Muscle of back (tissue), 11 donors: Measurements from ENCODE around the gene KRTAP5-3. TPM values are rescaled to one million over a fixed set of nuclear protein-coding genes. Genes with fewer than 3 reads are reported as not detected.

Experiments
- DNase-seq, 3 donors: peaks; one replicate each; pipeline versions ENCODE4 v3.0.0 to v3.0.0-alpha.2; 2013
- polyA plus RNA-seq, 10 donors: library from polyadenylated mRNA; unstranded; fragments of 120-200 nt; gene quantifications; one replicate each; pipeline ENCODE4 v1.2.1, GENCODE V29; 2013; ENCODE audit not compliant: insufficient read length in 10 of 10

Gene KRTAP5-3
- polyA plus RNA-seq, 10 donors = not detected

DNA sequence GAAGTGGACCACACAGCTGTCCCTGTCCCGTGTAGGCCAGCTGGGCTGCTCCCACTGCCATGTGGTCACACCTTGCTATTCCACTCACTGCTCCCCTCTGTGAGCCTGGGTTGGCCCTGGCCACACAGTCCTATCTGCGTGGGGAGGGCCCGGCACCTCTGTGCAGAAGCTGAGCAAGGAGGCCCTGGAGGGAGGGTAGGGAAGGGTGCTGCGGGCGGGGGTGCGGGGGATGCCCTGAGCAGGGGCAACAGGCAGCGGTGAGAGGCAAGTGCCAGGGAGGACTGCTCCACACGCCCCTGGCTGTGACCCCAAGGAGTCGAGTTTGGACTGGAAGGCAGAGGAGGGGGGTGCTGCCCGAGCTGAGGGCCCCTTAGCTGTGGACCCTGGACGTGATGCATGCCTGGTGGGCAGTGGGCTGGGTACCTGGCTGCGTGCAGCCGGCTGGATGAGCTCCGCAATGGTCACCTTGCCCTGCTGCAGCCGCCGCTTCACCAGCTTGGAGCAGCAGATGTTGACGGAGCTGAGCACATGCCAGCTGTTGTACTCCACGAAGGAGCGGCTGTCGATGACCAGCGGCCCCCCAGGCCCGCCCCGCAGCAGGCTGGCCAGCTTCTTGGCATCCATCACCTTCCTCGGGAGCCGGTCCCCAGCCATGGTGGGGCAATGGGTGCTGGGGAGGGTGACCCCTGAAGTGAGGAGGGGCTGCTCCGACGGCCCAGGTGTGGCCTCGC, 42.9 kb downstream of the KRTAP5-3 start:
- no peak for DNase-seq

DNA sequence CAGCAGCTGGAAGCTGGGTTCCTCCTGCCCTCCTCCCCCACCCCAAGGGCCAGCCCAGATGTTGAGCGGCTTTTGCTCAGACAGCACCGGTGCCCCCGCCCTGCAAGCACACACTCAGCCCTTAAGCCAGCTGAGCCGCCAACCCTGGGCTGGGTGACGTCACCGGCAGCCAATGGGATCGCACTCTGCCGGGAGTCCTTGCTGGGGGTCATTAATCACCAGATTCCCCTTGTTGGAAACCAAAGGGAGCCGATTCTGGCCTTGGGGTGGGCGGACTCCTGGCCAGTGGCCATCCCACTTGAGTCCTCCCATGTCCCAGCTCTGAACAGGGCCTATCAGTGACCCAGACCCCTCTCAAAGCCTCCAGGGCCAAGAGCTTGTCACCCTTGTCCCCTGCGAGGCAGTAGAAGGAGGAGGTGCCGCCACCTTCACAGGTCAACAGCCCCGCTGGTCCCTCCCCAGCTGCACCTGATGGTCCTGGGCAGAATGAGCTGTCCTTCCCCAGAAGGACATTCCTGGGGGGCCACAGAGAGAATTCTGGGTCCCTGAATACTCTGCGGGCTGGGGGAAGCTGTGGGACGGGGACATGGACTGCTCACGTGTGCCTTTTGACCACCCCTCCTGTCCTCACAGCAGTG, 43.6 kb downstream of the KRTAP5-3 start:
- peak in 2 of 3 donors; percentile 66 for DNase-seq

DNA sequence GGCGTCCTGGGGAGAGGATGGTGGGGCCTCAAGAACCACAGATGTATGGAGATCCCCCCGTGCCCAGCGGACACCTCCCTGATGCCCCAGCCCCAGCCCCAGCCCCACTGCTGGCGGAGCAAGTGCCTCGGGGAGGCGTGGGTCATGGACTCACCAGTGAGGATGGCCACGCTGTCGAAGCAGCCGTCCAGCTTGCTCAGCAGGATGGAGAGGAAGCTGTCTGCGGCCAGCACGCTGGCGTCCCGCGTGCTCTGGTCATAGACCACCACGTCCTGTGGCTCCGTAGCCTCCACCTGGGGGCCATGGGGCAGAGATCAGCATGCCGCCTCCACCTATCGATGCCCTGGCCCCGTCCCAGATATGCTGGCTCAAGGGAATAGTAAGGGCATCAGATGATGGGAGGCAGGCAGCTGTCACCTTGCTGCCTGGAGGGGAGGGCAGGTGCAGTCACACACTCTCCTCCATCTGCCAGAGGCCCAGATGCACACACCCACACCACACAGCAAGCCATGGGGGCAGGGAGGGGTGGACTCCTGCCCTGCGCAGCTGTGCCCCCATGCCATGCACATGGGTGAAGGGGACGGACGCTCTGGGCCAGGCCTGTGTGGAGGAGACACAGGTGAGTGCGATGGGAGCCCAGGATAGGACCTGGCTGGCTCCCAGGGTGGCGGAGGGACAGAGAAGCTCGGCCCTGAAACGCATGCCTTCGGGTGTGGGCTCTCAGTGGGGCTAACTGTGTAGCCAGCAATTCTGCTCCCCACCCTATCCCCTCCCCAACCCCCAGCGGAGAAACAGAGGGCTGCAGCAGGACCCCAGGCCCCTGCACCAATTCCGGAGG, 44.3 kb downstream of the KRTAP5-3 start:
- DNase-seq = no peak

DNA sequence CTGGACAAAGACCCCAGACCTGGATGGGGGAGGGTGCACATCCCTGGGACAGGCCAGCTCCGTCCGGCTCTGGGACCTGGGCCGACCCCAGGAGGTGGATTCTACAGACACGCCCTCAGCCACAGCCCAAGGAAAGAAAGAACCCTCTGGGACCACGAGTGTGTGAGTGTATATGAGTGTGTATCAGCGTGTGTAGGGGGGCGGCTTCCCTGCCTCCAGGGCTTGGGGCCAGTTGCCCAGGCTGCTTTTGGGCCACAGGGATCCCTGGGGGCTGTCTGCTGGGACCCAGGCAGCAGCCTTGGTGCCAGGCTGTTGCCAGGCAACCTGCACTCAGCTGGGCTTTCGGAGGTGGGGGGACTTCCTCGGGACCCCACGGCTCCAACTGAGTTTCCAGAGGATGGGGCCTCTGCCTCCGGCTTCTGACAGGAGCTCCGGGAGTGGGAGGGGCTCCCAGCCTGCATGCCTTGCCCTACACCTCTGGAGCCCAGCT, 45.1 kb downstream of the KRTAP5-3 start:
- no peak for DNase-seq

DNA sequence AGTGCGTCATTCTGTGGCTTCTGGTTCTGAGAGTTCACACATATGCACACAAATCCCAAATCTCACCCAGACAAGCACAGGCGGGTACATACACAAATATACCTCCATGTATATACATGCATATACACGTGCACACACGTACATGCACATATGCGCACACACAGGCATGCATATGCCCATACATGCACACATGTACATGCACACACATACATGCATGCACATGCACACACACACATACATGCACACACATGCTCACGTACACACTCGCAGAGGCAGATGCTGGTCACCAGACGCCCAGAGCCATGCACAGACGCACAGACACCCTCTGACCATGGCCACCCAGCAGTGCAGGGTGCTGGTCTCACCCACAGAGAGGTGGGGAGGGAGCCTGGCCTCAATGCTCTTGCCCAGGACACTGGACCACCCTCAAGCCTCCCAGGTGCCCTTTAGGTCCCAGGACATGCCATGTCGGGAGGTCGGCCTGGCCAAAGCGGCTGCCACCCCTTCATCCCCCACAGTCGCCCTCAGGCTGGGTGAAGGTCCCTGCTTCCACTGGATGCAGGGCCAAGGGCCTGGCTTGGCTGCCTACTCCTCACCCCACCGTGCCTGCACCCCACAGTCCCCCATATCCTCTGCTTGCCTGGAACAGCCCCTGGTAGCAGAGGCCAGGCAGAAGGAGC, 45.7 kb downstream of the KRTAP5-3 start:
- DNase-seq = no peak

DNA sequence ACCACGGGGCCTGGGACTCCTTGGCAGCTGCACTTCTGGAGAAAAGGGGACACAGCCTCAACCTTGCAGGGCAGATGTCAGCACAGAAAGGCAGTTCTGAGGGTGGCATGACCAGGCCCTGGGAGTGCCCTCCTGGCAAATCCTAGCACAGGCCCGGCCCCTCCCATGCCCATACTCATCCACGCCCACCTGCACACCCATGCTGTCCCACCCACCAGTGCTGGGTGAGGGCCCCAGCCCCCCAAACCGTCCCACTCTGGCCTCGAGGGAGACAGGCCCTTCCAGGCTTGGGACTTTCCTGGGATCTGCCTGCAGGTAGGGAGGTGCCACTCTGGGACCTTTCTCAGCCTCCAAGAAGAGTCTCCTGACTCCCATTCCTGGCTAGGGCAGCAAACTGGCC, 46.3 kb downstream of the KRTAP5-3 start:
- DNase-seq = no peak

DNA sequence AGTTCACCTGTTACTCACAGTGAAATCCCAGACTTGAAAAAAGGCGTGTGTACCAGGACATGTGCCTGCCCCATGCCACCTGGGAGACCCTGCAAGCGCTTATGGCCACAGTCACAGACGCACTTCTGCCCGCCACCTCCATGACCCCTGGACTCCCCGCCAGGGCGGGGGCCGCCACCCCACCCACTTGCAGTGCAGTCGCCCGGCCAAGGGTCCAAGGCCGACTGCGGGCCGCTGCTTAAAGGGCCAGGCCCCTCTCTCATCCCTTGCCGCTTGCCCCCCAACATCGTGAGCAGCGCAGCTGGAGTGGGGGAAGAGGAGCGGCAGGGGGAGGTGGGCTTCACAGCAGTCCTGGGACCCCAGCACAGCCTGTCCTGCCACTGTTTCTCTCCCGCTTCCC, 47.0 kb downstream of the KRTAP5-3 start:
- no peak for DNase-seq

DNA sequence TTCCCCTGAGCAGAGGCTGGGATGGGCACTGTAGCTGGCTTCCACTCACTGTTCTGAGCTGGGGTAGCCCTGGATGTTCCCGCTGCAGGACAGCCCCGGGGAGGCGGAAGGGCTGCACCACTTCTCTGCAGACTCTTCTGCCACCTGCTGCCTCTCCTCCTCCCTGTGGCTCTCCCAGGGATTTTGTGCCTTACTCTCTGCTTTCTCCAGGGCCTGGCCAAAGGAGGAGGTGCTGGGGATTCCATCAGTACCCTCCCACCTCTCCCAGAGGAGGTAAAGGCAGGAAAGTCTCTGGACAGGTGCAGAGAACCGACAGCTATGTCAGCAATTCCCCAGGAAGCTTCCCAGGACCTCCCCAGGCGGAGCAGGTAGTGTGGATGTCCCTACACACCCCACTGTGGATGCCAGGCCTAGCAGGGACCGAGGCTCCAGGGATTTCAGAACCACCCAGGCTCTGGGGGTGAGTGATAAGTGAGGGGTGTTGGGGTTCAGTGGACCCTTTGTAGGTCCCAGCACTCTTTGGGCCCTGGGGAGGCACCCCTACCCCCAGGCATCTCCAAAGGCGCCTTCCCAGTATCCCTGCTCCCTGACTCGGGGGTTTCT, 47.5 kb downstream of the KRTAP5-3 start:
- DNase-seq = no peak

DNA sequence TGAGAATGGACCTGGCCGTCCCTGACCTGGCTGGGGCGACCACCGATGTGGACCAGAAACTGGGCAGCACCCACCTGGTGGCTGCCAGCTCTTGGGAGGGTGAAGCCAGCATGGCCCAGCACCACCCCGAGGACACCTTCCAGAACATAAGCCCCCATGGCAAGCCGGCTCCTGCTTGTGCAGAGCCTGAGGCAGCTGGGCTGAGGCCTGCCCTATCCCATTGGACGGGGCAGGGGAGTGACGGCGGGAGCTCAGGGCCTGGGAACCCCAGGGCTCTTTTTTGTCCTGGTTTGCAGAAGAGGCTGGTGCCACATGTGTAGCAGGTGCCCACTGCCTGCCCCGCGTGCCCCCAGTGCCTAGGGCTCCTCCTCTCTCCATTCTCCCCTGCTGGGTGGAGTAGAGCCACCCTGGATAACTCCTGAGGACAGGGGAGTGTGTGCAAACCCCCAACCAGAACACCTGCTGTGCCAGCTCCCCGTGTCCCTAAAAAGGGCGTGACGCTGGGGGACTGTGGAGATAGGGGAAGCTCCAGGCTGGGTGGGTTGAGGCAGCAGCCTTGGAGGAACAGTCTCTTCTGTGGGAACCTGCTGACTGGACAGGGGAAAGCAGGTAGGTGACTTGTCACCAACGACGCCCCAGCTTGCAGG, 48.1 kb downstream of the KRTAP5-3 start:
- no peak for DNase-seq

DNA sequence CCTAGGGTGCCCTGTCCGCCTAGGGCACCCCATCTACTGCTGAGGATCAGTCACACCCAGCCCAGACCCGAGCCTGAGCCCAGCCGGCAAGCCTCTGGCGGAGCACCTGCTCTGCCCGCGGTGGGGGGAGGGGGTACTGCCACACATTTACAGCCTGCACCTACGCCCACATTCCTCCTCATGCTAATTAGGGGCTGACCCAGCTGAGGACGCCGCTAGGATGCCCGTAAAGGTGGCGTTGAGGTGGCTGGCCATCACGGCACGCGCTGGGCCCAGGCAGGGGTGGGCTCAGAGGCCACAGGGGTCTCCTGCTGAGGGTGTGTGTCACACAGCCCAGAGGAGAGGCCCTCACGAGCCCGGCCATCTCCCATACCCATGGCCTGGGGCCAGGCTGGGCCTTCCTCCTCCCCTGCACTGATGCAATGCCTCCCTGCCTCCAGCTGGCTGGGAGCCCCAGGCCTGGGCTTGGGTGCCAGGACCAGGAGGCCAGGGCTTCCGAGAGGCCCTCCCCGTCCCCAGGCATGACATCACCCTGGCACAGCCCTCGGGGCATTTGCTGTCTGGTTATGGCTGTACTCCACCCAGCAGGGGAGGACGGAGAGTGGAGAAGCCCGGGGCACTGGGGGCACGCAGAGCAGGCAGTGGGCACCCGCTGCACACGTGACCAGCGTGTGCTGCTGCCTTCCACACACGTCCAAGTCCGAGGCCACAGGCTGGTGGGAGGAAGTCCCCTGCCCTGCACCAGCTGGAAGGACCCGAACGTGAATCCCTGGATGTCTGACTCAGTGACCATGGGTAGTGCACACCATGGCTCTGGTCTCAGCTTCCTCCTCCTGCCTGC, 48.9 kb downstream of the KRTAP5-3 start:
- peak; percentile 69 to 83 (median 78) for DNase-seq

DNA sequence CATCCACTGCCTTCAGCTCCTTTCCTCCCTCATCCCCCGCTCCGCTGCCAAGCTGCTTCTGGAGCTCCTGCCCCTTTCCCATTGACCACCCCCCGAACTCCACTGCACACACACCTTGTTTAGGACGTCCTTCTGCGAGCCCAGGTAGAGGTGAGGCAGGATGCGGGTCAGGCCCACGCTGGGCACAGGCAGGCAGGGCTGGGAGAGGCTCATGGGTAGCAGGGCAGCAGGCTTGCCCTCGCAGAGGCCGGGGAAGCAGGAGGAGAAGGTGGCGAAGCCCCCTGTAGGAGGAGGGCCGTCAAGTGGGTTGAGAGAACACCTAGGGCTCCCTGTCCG, 49.5 kb downstream of the KRTAP5-3 start:
- DNase-seq = no peak

DNA sequence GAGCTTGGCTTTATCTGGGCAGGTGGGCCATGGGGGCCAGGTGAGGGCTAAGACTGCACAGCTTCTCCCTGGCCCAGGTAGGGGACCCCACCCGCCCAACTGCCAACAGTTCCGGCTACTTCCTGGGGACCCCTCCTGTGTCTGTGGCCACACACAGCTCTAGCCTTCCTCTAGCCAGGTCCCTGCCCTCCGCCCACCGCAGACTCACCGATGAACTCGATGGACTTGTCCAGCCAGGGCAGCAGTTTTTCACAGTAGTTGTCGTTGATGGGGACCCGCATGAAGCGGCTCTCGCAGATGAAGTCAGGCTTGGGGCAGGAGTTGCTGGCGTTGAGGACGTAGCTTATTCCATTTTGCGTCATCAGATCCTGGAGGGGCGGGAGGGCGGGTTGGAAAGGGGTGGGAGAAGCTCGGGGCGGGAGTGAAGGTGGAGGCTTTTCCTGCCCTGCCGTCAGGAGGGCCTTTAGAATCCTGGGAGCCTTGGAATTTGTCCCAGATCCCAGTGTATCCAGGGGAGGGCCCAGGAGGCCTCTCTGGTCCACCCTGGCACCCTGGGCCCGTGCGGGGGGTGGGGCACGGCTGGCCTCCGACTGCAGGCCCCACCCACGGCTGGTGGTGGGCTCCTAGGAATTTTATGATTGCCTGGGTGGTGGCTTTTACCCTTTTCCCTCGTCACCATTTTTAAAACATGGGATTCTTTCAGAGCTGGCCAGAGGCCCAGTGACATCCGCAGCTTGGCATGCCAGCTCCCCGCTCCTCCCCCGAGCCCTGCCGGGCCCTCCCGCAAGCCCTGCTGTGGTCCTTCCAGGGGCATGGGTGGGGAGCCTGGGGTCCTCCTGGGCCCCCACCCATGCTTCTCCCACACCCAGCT, 50.1 kb downstream of the KRTAP5-3 start:
- peak in 2 of 3 donors; percentile 59 to 72 for DNase-seq

Other genes starting within 250 kb of the KRTAP5-3 start
- 1 to 10 TPM in 8 of 10 donors, under 1 TPM in 2; 0.76 to 2.2 (median 1.4) TPM for gene BRSK2, start 218.5 kb downstream of the KRTAP5-3 start, polyA plus RNA-seq
- gene MOB2, start 121.7 kb downstream of the KRTAP5-3 start, polyA plus RNA-seq = 10 to 100 TPM; 20.2 to 26.1 (median 22.6) TPM
- 10 to 100 TPM in 9 of 10 donors, 1 to 10 TPM in 1; 7.9 to 39.8 (median 19.0) TPM for gene DUSP8, start 36.2 kb downstream of the KRTAP5-3 start, polyA plus RNA-seq
- 1 to 10 TPM in 5 of 10 donors, under 1 TPM in 5; 0.19 to 1.7 (median 0.89) TPM for gene KRTAP5-1, start 23.2 kb downstream of the KRTAP5-3 start, polyA plus RNA-seq
- under 1 TPM in 1 of 10 donors, not detected in 9; 0.30 TPM for gene KRTAP5-2, start 10.2 kb downstream of the KRTAP5-3 start, polyA plus RNA-seq
- gene KRTAP5-4, start 13.7 kb upstream of the KRTAP5-3 start, polyA plus RNA-seq = not detected
- gene KRTAP5-5, start 21.3 kb upstream of the KRTAP5-3 start, polyA plus RNA-seq = not detected
- gene KRTAP5-6, start 88.7 kb upstream of the KRTAP5-3 start, polyA plus RNA-seq = under 1 TPM in 7 of 10 donors, not detected in 3; 0.37 to 0.96 (median 0.61) TPM
- under 1 TPM; 0.09 to 0.97 (median 0.21) TPM for gene IFITM10, start 142.1 kb upstream of the KRTAP5-3 start, polyA plus RNA-seq
- 100 to 1,000 TPM in 3 of 10 donors, 10 to 100 TPM in 7; 72.0 to 110 (median 89.6) TPM for gene CTSD, start 155.5 kb upstream of the KRTAP5-3 start, polyA plus RNA-seq
- 1 to 10 TPM in 3 of 10 donors, under 1 TPM in 7; 0.26 to 2.8 (median 0.58) TPM for gene SYT8, start 226.5 kb upstream of the KRTAP5-3 start, polyA plus RNA-seq
- gene TNNI2, start 230.5 kb upstream of the KRTAP5-3 start, polyA plus RNA-seq = 1,000 to 10,000 TPM; 1,680 to 3,659 (median 2,733) TPM
- gene LSP1, start 244.6 kb upstream of the KRTAP5-3 start, polyA plus RNA-seq = 10 to 100 TPM; 25.7 to 81.2 (median 44.8) TPM